ENCODE results near the gene SPDEF. TPM values are rescaled to one million over a fixed set of nuclear protein-coding genes. Genes with fewer than 3 reads are reported as not detected.

The SPDEF gene
- polyA plus RNA-seq, 1 experiment: 0.04 TPM

- DNase-seq (ENCODE audit: low read depth, low spot score): no peak
- no peak overlapping the region for H3K27ac ChIP-seq (ENCODE audit: low read depth, low read length)
- H3K27me3 ChIP-seq (ENCODE audit: control insufficient read depth, insufficient read depth, low read length): no peaks in the 10 kb centered on the region
- ChIA-PET POLR2A (interaction anchor here (0.6 kb wide), 1 partner anchor 137 kb away, joined by 3 read pairs; no protein-coding TSS in a partner anchor), CTCF (no interaction called here)
- no peak overlapping the region for H3K4me3 ChIP-seq (ENCODE audit: low read depth, low read length)
- H3K9me3 ChIP-seq (ENCODE audit: control insufficient read depth, insufficient read depth, low read length): no peaks in the 10 kb centered on the region
- no peak for TF ChIP-seq CTCF (IDR thresholded peaks at IDR 0.05; ENCODE audit: low read depth, low read length)
Measured at GRCh38 chr6:34578445-34579262, 22.5 kb upstream of the SPDEF start.

- no peak for DNase-seq (ENCODE audit: low read depth, low spot score)
- CTCF ChIA-PET: no interaction called here
Measured at GRCh38 chr6:34576286-34576955, 20.3 kb upstream of the SPDEF start.

GRCh38 chr6:34575326-34575725, 19.2 kb upstream of the SPDEF start:
- Histone ChIP-seq H3K27me3 (ENCODE audit: control insufficient read depth, insufficient read depth, low read length) (peaks cover 3% of the 10 kb centered on the region), H3K4me3 (ENCODE audit: low read depth, low read length) (no peak overlapping the region), H3K9me3 (ENCODE audit: control insufficient read depth, insufficient read depth, low read length) (no peaks in the 10 kb centered on the region), H3K27ac (ENCODE audit: low read depth, low read length) (no peak overlapping the region)
- CTCF ChIA-PET: interaction anchor here (1.2 kb wide), 1 partner anchor 34 kb away, joined by 3 read pairs; no protein-coding TSS in a partner anchor
- no peak for DNase-seq (ENCODE audit: low read depth, low spot score)
- POLR2A ChIA-PET: no interaction called here
- no peak for TF ChIP-seq CTCF (IDR thresholded peaks at IDR 0.05; ENCODE audit: low read depth, low read length)

More at GRCh38 chr6:34576286-34576955, 20.3 kb upstream of the SPDEF start:
- H3K27ac ChIP-seq (ENCODE audit: low read depth, low read length): no peak overlapping the region
- no peak for TF ChIP-seq CTCF (IDR thresholded peaks at IDR 0.05; ENCODE audit: low read depth, low read length)
- no peaks in the 10 kb centered on the region for H3K9me3 ChIP-seq (ENCODE audit: control insufficient read depth, insufficient read depth, low read length)
- no peak overlapping the region for H3K4me3 ChIP-seq (ENCODE audit: low read depth, low read length)
- peaks cover 3% of the 10 kb centered on the region for H3K27me3 ChIP-seq (ENCODE audit: control insufficient read depth, insufficient read depth, low read length)
- POLR2A ChIA-PET: no interaction called here

GRCh38 chr6:34574647-34575293, 18.6 kb upstream of the SPDEF start:
- Histone ChIP-seq H3K27ac (ENCODE audit: low read depth, low read length) (no peak overlapping the region), H3K4me3 (ENCODE audit: low read depth, low read length) (no peak overlapping the region), H3K9me3 (ENCODE audit: control insufficient read depth, insufficient read depth, low read length) (no peaks in the 10 kb centered on the region), H3K27me3 (ENCODE audit: control insufficient read depth, insufficient read depth, low read length) (peaks cover 3% of the 10 kb centered on the region)
- no peak for DNase-seq (ENCODE audit: low read depth, low spot score)
- no peak for TF ChIP-seq CTCF (IDR thresholded peaks at IDR 0.05; ENCODE audit: low read depth, low read length)
- CTCF ChIA-PET: interaction anchor here (1.2 kb wide), 1 partner anchor 35 kb away, joined by 3 read pairs; no protein-coding TSS in a partner anchor
- POLR2A ChIA-PET: no interaction called here

Measured in AG04450 (cell line).